ENCODE data around the gene PACSIN1.

Gene PACSIN1

DNA sequence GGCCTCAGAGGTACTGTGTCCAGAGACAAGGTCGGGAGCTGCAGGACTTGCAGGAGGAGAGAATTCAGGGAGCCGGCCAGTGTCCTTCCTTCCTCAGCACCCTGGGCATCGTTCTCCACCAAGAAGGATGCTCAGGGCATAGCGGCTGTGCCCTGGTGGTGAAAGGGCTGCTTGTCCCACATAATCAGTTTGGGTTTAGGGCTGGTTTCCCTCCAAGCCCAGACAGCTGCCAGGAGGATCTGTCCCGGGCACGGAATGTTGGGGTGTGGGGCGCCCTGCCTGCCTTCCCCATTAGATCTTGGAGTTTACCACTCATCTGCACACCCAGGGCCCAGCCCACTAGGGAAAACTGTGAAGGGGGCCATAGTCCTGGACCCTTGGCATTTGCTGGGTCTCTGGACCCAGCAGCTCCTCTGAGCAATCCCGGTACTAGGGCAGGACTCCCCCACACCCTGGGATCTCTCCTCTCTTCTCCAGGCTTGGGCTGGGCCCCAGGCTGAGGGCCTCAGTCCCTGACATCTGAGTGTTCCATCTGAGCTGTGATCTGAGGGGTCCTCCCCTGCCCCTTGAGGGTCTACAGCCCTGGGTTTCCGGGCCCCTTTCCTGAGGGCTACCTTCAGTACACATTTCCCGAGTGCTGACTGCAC, 108.9 kb downstream of the PACSIN1 start:
- H3K36me3 ChIP-seq (replicated peaks; ENCODE audit: insufficient read depth, low read length), result no peaks in the 10 kb centered on the region
- no peaks in the 10 kb centered on the region for H3K27me3 ChIP-seq (replicated peaks; ENCODE audit: insufficient read depth, low read length)
- TF ChIP-seq EZH2 (optimal IDR thresholded peaks at IDR 0.05; ENCODE audit: low read depth, low read length), result no peak
- TF ChIP-seq, protein P1, sequence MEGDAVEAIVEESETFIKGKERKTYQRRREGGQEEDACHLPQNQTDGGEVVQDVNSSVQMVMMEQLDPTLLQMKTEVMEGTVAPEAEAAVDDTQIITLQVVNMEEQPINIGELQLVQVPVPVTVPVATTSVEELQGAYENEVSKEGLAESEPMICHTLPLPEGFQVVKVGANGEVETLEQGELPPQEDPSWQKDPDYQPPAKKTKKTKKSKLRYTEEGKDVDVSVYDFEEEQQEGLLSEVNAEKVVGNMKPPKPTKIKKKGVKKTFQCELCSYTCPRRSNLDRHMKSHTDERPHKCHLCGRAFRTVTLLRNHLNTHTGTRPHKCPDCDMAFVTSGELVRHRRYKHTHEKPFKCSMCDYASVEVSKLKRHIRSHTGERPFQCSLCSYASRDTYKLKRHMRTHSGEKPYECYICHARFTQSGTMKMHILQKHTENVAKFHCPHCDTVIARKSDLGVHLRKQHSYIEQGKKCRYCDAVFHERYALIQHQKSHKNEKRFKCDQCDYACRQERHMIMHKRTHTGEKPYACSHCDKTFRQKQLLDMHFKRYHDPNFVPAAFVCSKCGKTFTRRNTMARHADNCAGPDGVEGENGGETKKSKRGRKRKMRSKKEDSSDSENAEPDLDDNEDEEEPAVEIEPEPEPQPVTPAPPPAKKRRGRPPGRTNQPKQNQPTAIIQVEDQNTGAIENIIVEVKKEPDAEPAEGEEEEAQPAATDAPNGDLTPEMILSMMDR (IDR thresholded peaks at IDR 0.05; ENCODE audit: low read length), result no peak
- no peak for TF ChIP-seq EZH2phosphoT487 (IDR thresholded peaks at IDR 0.05; ENCODE audit: low read length)
- no peak overlapping the region for H2AFZ ChIP-seq (ENCODE audit: low read length)
- no peaks in the 10 kb centered on the region for H4K20me1 ChIP-seq (ENCODE audit: insufficient read depth, low read length)
- H3K4me3 ChIP-seq (ENCODE audit: low read length), result no peak overlapping the region
- H3K27ac ChIP-seq (ENCODE audit: low read length), result no peak overlapping the region
- no peaks in the 10 kb centered on the region for H3K9me2 ChIP-seq (replicated peaks; ENCODE audit: insufficient read depth, low read length)
- no peaks in the 10 kb centered on the region for H3K79me2 ChIP-seq (ENCODE audit: low read length)
- H3F3A ChIP-seq (ENCODE audit: insufficient read depth, low read length), result no peaks in the 10 kb centered on the region
- H3K9me3 ChIP-seq (replicated peaks; ENCODE audit: insufficient read depth, low read length), result no peaks in the 10 kb centered on the region
- H3K4me1 ChIP-seq (ENCODE audit: low read length), result no peaks in the 10 kb centered on the region
- H3K4me2 ChIP-seq (ENCODE audit: low read depth, low read length), result no peak overlapping the region
- DNase-seq, result no peak
- no peak overlapping the region for H3K9ac ChIP-seq (ENCODE audit: low read length)

DNA sequence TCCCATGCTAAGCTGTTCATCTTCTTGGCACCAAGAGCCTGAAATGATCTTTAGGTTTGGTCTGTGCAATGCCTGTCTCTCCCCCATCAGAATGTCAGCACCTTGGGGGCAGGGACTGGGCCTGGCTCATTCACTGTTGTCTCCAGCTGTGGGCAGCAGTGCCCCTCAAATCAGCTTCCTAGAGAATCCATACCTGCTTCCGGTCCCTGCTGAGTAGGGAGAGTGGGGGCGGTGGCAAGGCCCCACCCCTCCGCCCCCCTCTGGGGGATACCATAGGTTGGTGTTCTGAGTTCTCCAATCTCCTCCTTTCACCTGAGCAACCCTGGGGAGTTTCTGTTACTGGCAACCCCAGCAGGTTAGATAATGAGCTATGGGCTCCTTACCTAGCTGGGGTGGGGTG, 109.5 kb downstream of the PACSIN1 start:
- H3K27ac ChIP-seq (ENCODE audit: low read length), result no peak overlapping the region
- H3K4me1 ChIP-seq (ENCODE audit: low read length), result no peaks in the 10 kb centered on the region

DNA sequence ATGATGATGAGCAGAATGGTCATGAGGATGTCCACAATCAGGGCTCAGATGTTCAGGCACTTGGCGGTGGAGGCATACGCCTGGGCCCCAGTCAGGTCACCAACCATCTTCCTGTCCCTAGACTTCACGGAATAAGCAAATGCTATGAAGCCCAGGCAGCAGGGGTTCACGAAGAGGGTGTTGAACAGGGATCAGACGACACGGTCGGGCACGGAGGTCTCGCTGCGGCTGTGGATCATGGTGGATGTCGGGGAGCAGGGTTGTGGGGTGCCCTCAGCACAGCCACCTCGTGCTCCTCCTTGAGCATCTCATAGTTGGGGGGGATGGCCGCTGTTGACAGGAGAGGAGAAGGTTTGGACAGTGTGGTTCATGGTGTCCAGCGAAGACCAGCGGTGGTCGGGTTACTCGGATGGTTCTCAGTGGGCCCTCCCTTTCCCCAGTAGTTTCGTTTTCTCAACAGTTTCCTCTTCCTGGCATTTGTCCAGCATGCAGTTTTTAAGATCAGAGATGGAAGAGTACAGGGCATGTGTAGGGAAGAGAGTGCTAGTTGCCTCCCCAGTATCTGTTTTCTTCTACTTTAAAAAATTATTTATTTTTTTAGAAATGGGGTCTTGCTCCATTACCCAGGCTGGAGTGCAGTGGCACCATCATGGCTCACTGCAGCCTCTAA, 110.5 kb downstream of the PACSIN1 start:
- no peak overlapping the region for H3K4me2 ChIP-seq (ENCODE audit: low read depth, low read length)
- DNase-seq, result no peak
- TF ChIP-seq, protein P1 (IDR thresholded peaks at IDR 0.05; ENCODE audit: low read length), result no peak
- TF ChIP-seq EZH2 (optimal IDR thresholded peaks at IDR 0.05; ENCODE audit: low read depth, low read length) (no peak), EZH2phosphoT487 (IDR thresholded peaks at IDR 0.05; ENCODE audit: low read length) (no peak)

More for the DNA sequence above, 109.5 kb downstream of the PACSIN1 start:
- no peaks in the 10 kb centered on the region for H3K79me2 ChIP-seq (ENCODE audit: low read length)
- DNase-seq, result no peak
- no peak overlapping the region for H2AFZ ChIP-seq (ENCODE audit: low read length)
- H3K9ac ChIP-seq (ENCODE audit: low read length), result no peak overlapping the region
- H4K20me1 ChIP-seq (ENCODE audit: insufficient read depth, low read length), result no peaks in the 10 kb centered on the region
- no peaks in the 10 kb centered on the region for H3K9me2 ChIP-seq (replicated peaks; ENCODE audit: insufficient read depth, low read length)
- H3F3A ChIP-seq (ENCODE audit: insufficient read depth, low read length), result no peaks in the 10 kb centered on the region
- no peaks in the 10 kb centered on the region for H3K27me3 ChIP-seq (replicated peaks; ENCODE audit: insufficient read depth, low read length)
- H3K36me3 ChIP-seq (replicated peaks; ENCODE audit: insufficient read depth, low read length), result no peaks in the 10 kb centered on the region
- H3K4me3 ChIP-seq (ENCODE audit: low read length), result no peak overlapping the region
- H3K4me2 ChIP-seq (ENCODE audit: low read depth, low read length), result no peak overlapping the region
- H3K9me3 ChIP-seq (replicated peaks; ENCODE audit: insufficient read depth, low read length), result no peaks in the 10 kb centered on the region
- TF ChIP-seq, protein P1 (IDR thresholded peaks at IDR 0.05; ENCODE audit: low read length), result no peak
- TF ChIP-seq EZH2phosphoT487 (IDR thresholded peaks at IDR 0.05; ENCODE audit: low read length) (no peak), EZH2 (optimal IDR thresholded peaks at IDR 0.05; ENCODE audit: low read depth, low read length) (no peak)

More for the DNA sequence above, 110.5 kb downstream of the PACSIN1 start:
- Histone ChIP-seq H3K27ac (ENCODE audit: low read length) (no peak overlapping the region), H3K9ac (ENCODE audit: low read length) (no peak overlapping the region), H3K9me3 (replicated peaks; ENCODE audit: insufficient read depth, low read length) (no peaks in the 10 kb centered on the region), H3K79me2 (ENCODE audit: low read length) (no peaks in the 10 kb centered on the region), H3K4me1 (ENCODE audit: low read length) (no peaks in the 10 kb centered on the region), H4K20me1 (ENCODE audit: insufficient read depth, low read length) (no peaks in the 10 kb centered on the region), H3K27me3 (replicated peaks; ENCODE audit: insufficient read depth, low read length) (no peaks in the 10 kb centered on the region), H3K36me3 (replicated peaks; ENCODE audit: insufficient read depth, low read length) (no peaks in the 10 kb centered on the region), H3K9me2 (replicated peaks; ENCODE audit: insufficient read depth, low read length) (no peaks in the 10 kb centered on the region), H3F3A (ENCODE audit: insufficient read depth, low read length) (no peaks in the 10 kb centered on the region), H3K4me3 (ENCODE audit: low read length) (no peak overlapping the region), H2AFZ (ENCODE audit: low read length) (no peak overlapping the region)
